Neural cell (in vitro differentiated cells): ENCODE data around the gene EXOC3L1. TPM values are rescaled to one million over a fixed set of nuclear protein-coding genes. Genes with fewer than 3 reads are reported as not detected.

Source experiments
- H2AFZ ChIP-seq: fragments of 200-600, 300-800 bp; sonication (generic), shearing (Covaris generic); 2 replicates; pipeline ENCODE4 v1.6.0; 2014; ENCODE audit warnings: low read depth, mild to moderate bottlenecking, antibody characterized with exemption, low read length, moderate library complexity
- H3F3A ChIP-seq: fragments of 200-600 bp; shearing (Covaris generic); 2 replicates; pipeline ENCODE4 v1.6.1; 2016; ENCODE audit warnings: mild to moderate bottlenecking, moderate library complexity, mixed read lengths, antibody characterized with exemption, low read length; ENCODE audit not compliant: insufficient read depth, poor library complexity, severe bottlenecking
- H3K27ac ChIP-seq: fragments of 200-600, 300-800 bp; sonication (generic), shearing (Covaris generic); 2 replicates; pipeline ENCODE4 v1.5.1; 2014; ENCODE audit warnings: mild to moderate bottlenecking, low read length, moderate library complexity
- H3K27me3 ChIP-seq: fragments of 300-800, 200-600 bp; sonication (generic), shearing (Covaris generic); 2 replicates; pipeline ENCODE4 v1.6.0; 2014; ENCODE audit warnings: mild to moderate bottlenecking, low read depth, low read length, moderate library complexity; ENCODE audit not compliant: insufficient read depth
- H3K36me3 ChIP-seq: fragments of 300-800, 200-600 bp; sonication (generic), shearing (Covaris generic); 2 replicates; pipeline ENCODE4 v1.5.1; 2014; ENCODE audit warnings: mild to moderate bottlenecking, antibody characterized with exemption, low read length, moderate library complexity; ENCODE audit not compliant: insufficient read depth
- H3K4me2 ChIP-seq: fragments of 300-800, 200-600 bp; sonication (generic), shearing (Covaris generic); 2 replicates; pipeline ENCODE4 v1.6.0; 2014; ENCODE audit warnings: mild to moderate bottlenecking, low read length
- H3K4me3 ChIP-seq: fragments of 300-800, 200-600 bp; sonication (generic), shearing (Covaris generic); 2 replicates; pipeline ENCODE4 v1.5.1; 2014; ENCODE audit warnings: mild to moderate bottlenecking, low read length, moderate library complexity
- H3K79me2 ChIP-seq: fragments of 200-600 bp; shearing (Covaris generic); replicated peaks from 2 replicates; pipeline ENCODE4 v1.6.0; 2014; ENCODE audit warnings: mild to moderate bottlenecking, low read length, moderate library complexity; ENCODE audit not compliant: insufficient read depth
- H3K9ac ChIP-seq: fragments of 300-800, 200-600 bp; sonication (generic), shearing (Covaris generic); 2 replicates; pipeline ENCODE4 v1.6.1; 2016; ENCODE audit warnings: mild to moderate bottlenecking, low read length, mixed read lengths
- H3K9me2 ChIP-seq: fragments of 200-600 bp; shearing (Covaris generic); 2 replicates; pipeline ENCODE4 v1.6.1; 2016; ENCODE audit warnings: mild to moderate bottlenecking, low read length, mixed read lengths; ENCODE audit not compliant: insufficient read depth
- H3K9me3 ChIP-seq: fragments of 200-600, 300-800 bp; sonication (generic), shearing (Covaris generic); 2 replicates; pipeline ENCODE4 v1.6.1; 2016; ENCODE audit warnings: mild to moderate bottlenecking, mixed run types, low read length, moderate library complexity, mixed read lengths
- H4K20me1 ChIP-seq: fragments of 200-600 bp; shearing (Covaris generic); 2 replicates; pipeline ENCODE4 v1.6.1; 2016; ENCODE audit warnings: mild to moderate bottlenecking, mixed run types; ENCODE audit not compliant: insufficient read depth
- CTCF ChIP-seq: fragments of 450-650 bp; IDR thresholded peaks from 2 replicates; pipeline ENCODE4 v1.5.1; 2014; ENCODE audit warnings: antibody characterized with exemption, mild to moderate bottlenecking, moderate library complexity; ENCODE audit not compliant: poor library complexity, severe bottlenecking
- EP300 ChIP-seq: fragments of 450-650 bp; conservative IDR thresholded peaks from 2 replicates; pipeline ENCODE4 v1.6.1; 2014; ENCODE audit warnings: antibody characterized with exemption, mild to moderate bottlenecking, moderate library complexity; ENCODE audit not compliant: poor library complexity, severe bottlenecking
- EZH2 ChIP-seq: fragments of 200-600, 300-800 bp; shearing (Covaris generic), sonication (generic); IDR thresholded peaks from 2 replicates; pipeline ENCODE4 v1.6.1; 2014; ENCODE audit warnings: antibody characterized with exemption, low read length, borderline replicate concordance, mild to moderate bottlenecking; ENCODE audit not compliant: insufficient read depth, poor library complexity, severe bottlenecking
- MXI1 ChIP-seq: fragments of 450-650 bp; conservative IDR thresholded peaks from 2 replicates; pipeline ENCODE4 v1.6.1; 2014; ENCODE audit warnings: antibody characterized with exemption, mild to moderate bottlenecking; ENCODE audit not compliant: poor library complexity, severe bottlenecking
- POLR2AphosphoS5 ChIP-seq: IDR thresholded peaks from 2 replicates; pipeline ENCODE4 v1.6.1; 2012
- RAD21 ChIP-seq: fragments of 450-650 bp; conservative IDR thresholded peaks from 2 replicates; pipeline ENCODE4 v1.6.1; 2014; ENCODE audit warnings: antibody characterized with exemption, mild to moderate bottlenecking, moderate library complexity
- REST ChIP-seq: IDR thresholded peaks from 2 replicates; pipeline ENCODE4 v1.6.1; 2012; ENCODE audit warnings: borderline replicate concordance
- SMC3 ChIP-seq: fragments of 450-650 bp; conservative IDR thresholded peaks from 2 replicates; pipeline ENCODE4 v1.6.1; 2014; ENCODE audit warnings: antibody characterized with exemption, mild to moderate bottlenecking, moderate library complexity; ENCODE audit not compliant: poor library complexity
- TAF1 ChIP-seq: IDR thresholded peaks from 2 replicates; pipeline ENCODE4 v1.6.1; 2012; ENCODE audit warnings: low read depth
- polyA plus RNA-seq: library from polyadenylated mRNA; depleted of rRNA; stranded (reverse); fragments of >200 nt; gene quantifications from 2 replicates; pipeline ENCODE4 v1.2.3, GENCODE V29; 2014

Gene EXOC3L1
- polyA plus RNA-seq, 1 donor from 2014 or later, result 0.43 TPM

- peaks cover 3% of the 10 kb centered on the region for H3K9me3 ChIP-seq
- H3K4me3 ChIP-seq, result no peak overlapping the region
- peaks cover 24% of the 10 kb centered on the region for H3K27me3 ChIP-seq
- H3K9ac ChIP-seq, result no peak overlapping the region
- no peak overlapping the region for H3K27ac ChIP-seq
- no peak overlapping the region for H2AFZ ChIP-seq
- TF ChIP-seq SMC3 (no peak), TAF1 (no peak), REST (no peak), EZH2 (no peak), EP300 (no peak), RAD21 (no peak), POLR2AphosphoS5 (no peak), MXI1 (no peak), CTCF (no peak)
- no peaks in the 10 kb centered on the region for H4K20me1 ChIP-seq
- no peaks in the 10 kb centered on the region for H3K9me2 ChIP-seq
- H3K79me2 ChIP-seq, result no peaks in the 10 kb centered on the region
- H3K4me2 ChIP-seq, result no peak overlapping the region
- peaks cover 6% of the 10 kb centered on the region for H3K36me3 ChIP-seq
- H3F3A ChIP-seq, result no peaks in the 10 kb centered on the region
Measured at GRCh38 chr16:67145746-67146145, 44.2 kb downstream of the EXOC3L1 start.

GRCh38 chr16:67144943-67145342 lies 45.0 kb downstream of the EXOC3L1 start:
- H3K36me3 ChIP-seq, result peaks cover 9% of the 10 kb centered on the region
- no peaks in the 10 kb centered on the region for H3F3A ChIP-seq

More at GRCh38 chr16:67144943-67145342, 45.0 kb downstream of the EXOC3L1 start:
- Histone ChIP-seq H3K27me3 (peaks cover 16% of the 10 kb centered on the region), H3K4me3 (no peak overlapping the region), H2AFZ (no peak overlapping the region), H3K79me2 (no peaks in the 10 kb centered on the region), H3K4me2 (no peak overlapping the region), H3K27ac (no peak overlapping the region), H4K20me1 (no peaks in the 10 kb centered on the region), H3K9me3 (peaks cover 3% of the 10 kb centered on the region), H3K9ac (no peak overlapping the region), H3K9me2 (no peaks in the 10 kb centered on the region)
- TF ChIP-seq SMC3, result no peak
- no peak for TF ChIP-seq EZH2
- no peak for TF ChIP-seq REST
- TF ChIP-seq TAF1, result no peak
- no peak for TF ChIP-seq RAD21
- no peak for TF ChIP-seq CTCF
- TF ChIP-seq EP300, result no peak
- no peak for TF ChIP-seq MXI1
- TF ChIP-seq POLR2AphosphoS5, result no peak
